Ammon's horn (tissue), 1 donor: Measurements from ENCODE around the gene KCNJ18.
"Not testable (repeated sequence)": the region's sequence is repeated elsewhere in the genome, so short reads cannot be mapped to it uniquely, and the experiment has no call there.

Source experiments
- DNase-seq: peaks from one replicate; pipeline ENCODE4 v3.0.0-alpha.2; 2016; ENCODE audit warnings: low spot score

KCNJ18 gene

DNA sequence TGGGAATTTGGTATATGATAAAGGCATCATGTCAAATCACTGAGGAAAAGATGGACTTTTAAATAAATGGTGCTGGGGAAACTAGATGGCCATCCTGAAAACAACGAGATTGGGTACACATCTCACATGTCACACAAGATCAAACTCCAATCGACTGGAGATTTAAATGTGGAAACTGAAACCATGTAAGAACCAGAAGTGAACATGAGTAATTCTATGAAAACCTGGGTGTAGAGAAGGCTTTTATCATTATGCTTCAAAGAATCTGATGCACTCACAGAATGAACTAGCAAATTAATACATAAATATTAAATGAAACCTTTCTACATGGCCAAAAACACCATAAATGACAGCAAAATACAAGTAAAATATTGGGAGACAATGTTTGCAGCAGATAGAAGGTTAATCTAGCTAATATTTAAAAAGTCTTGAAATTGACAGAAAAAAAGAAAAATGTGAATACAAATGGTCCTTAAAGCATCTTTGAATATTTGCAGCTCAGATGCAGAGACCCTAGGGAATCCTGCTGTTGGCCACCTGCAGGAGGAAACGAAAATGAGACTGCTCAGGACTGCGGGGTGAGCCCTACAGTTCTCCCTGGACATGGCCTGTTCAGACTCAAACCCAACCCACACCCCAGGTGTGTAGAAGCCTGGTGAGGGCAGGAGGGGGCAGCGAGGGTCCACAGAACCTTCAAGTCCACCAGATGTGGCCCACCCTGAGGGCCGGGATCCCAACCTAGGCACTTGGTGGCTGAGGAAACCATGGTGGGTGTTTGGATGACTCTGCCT, 32.1 kb downstream of the KCNJ18 start:
- not testable (repeated sequence) for DNase-seq

DNA sequence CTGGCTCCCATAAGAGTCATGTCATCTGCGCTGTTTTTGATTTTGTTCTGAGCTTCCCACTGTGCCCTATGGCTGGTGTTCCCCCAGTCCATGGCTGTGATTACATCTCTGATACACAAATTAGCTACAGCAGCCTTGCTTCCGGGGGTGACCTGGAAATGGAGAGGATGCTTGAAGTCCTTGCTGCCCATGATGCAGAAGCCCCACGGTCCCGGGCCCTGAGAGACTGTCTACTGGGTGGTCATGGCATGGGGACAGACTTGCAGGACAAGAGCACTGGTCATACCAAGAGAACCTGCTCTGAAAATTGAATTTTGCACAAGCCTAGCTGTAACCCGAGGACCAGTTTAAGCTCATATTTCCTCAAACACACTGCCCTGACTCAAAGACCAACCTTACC, 38.8 kb downstream of the KCNJ18 start:
- DNase-seq = not testable (repeated sequence)

DNA sequence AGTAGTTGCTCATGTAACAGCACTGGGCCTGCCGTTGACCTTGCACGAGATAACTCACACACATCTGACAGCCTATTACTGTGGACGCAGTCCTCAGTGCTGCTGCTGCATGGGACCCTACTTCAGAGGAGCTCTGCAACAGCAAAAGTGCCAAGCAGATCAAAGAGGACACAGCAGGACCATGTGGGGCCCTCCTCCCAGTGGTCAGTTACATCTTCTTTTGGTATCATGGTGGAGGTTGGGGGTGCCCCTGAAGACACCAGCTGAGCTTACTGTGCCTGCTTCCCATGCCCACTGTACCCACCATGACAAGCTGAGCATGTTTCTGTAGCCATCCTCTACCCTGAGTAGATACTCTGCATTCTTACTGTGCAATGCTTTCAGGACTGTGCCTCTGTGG, 41.6 kb downstream of the KCNJ18 start:
- not testable (repeated sequence) for DNase-seq

GRCh38 chr17:21735814-21736213, 43.5 kb downstream of the KCNJ18 start:
- DNase-seq = not testable (repeated sequence)

- not testable (repeated sequence) for DNase-seq
Observed at GRCh38 chr17:21737015-21737580, 44.8 kb downstream of the KCNJ18 start.

- DNase-seq = not testable (repeated sequence)
Observed at GRCh38 chr17:21738241-21738640, 45.9 kb downstream of the KCNJ18 start.

GRCh38 chr17:21738877-21739474, 46.7 kb downstream of the KCNJ18 start:
- DNase-seq = not testable (repeated sequence)

DNA sequence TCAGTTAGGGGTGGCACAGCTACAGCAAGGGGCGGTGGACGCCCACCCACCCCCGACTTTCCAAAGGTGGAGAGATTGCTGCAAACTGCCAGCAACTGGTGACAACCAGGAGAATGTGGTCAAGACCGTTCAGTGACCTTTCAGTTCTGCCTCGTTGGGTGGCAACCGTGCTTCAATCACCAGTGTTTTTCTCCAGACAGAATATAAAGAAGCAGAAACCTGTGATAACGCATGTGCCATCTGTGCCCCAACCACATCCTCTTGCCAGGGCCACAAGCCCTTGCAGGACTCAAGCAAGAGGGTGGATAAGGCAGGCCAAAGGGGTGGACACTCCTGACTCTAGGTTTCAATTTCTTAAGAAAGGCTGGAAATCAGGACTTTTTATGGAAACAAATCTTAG, 47.2 kb downstream of the KCNJ18 start:
- DNase-seq = not testable (repeated sequence)

GRCh38 chr17:21740836-21741235, 48.5 kb downstream of the KCNJ18 start:
- not testable (repeated sequence) for DNase-seq

DNA sequence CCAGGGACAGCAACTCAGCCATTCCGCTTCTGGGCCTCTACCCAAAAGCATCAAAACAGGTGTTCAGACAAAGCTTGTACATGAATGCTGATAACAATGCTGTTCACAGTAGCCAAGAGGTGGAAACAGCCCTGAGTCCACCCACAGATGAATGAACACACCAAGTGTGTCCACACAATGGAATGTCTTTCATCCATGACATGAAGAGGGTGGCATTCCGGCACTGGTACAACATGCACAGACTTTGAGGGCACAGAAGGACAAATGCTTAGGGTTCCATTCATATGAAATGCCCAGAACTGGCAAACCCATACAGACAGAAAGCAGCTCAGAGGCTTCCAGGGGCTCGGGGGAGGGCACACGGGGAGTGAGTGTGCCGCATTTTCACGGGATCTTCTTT, 49.2 kb downstream of the KCNJ18 start:
- DNase-seq = not testable (repeated sequence)

GRCh38 chr17:21742326-21742725, 50.0 kb downstream of the KCNJ18 start:
- no peak for DNase-seq

DNA sequence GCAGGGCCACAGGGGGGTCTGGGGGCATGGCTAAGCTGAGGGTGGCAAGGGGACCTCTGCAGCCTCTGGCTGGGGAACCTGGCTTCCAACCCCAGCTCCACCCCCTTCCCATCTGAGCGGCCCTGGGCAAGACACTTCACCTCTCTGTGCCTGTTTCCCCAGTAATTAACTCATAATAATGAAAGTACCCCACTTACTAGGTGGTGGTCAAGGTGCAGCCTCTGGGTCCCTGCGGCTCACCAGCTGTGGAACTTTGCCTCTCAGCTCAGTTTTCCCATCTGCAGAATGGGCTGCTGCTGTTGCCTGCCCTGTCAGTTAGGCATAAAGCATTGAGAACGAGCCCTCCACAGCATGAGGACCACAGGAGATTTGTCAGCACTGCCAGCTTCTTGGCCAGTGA, 51.8 kb downstream of the KCNJ18 start:
- not testable (repeated sequence) for DNase-seq

DNA sequence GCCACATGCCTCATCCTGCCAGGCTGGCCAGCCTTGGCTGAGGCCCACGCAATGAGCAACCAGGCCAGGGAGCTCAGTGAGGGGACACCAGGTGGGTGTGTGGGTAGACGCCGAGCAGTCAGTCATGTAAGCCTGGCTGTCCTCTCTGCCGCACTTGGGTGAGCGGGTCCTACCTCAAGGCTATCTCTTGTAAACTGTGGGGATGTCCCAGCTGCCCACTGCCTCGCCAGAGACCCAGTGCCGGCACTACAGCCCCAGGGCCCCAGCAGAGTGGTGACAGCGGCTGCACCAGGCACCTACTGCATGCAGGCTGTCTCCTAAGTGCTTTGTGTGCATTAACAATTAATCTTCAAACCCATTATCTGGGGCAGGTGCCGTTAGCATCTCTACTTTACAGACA, 52.3 kb downstream of the KCNJ18 start:
- DNase-seq = not testable (repeated sequence)

GRCh38 chr17:21745385-21746054, 53.2 kb downstream of the KCNJ18 start:
- DNase-seq = not testable (repeated sequence)

GRCh38 chr17:21746415-21746814, 54.1 kb downstream of the KCNJ18 start:
- DNase-seq = not testable (repeated sequence)

GRCh38 chr17:21747195-21747915, 55.0 kb downstream of the KCNJ18 start:
- not testable (repeated sequence) for DNase-seq

DNA sequence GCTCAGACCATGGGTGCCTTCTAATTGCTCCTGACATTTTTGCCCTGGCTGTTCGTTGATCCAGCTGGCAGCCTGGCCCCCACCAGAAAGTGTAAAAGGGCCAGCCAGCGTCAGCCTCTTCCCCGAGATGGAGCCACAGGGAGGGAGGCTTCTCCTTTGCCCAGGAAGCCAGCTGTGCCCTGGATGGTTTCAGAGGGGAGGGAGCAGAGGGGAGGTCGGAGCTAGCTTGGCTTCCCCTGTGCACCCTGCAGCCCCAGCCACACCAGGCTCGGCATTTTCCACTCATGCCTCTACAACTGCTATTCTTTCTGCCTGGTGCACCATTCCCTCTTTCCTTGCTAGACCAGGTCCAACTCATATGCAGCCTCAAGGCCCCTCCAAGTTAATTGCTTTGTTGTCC, 56.4 kb downstream of the KCNJ18 start:
- DNase-seq = not testable (repeated sequence)

DNA sequence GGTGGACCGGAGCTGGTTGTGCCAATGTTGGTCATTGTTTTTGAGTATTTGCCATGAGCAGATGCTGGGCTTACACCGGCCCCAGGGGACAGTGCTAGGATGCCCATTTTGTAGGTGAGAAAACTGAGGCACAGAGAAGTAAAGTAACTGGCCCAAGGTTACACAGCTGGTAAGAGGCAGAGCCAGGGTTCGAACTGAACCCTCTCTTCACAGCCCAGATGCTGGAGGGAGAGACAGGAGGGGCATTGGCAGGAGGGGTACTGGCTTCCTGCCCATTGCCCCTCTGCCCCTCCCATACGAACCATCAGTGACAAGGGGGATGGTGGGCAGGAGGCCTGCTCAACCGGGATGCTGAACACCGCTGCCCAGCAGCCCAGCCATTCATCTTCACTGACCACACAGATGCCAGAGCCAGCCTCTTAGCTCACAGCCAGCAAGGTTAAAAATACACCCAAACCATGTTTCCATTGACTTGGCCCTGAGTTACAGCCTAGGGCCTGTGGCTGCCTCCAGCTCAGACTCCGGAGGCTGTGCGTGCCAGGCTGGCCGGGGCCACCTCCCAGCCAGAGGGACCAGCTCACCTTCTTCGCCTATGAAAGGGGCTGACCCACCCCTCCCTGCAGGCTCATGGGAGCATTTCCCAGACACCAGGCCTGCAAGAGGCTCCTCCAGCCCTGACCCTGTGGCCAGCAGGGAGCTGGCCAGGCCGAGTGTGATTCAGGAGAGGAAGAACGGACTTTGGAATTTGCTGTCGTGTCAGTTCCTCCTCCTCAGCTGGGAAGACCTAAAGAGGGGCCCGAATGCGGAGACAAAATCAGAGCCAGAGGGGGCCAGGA, 57.6 kb downstream of the KCNJ18 start:
- DNase-seq = not testable (repeated sequence)

GRCh38 chr17:21751111-21751510, 58.8 kb downstream of the KCNJ18 start:
- DNase-seq = not testable (repeated sequence)
